RWPE2 (cell line): ENCODE results near the gene TTLL12.

ENCODE experiments used
- ATAC-seq: fragments of 200-7000 bp; cut with Tn5 transposase; 3 replicates; pipeline ENCODE4 v1.9.1; 2021; ENCODE audit warnings: low read depth
- DNase-seq: peaks from one replicate; pipeline ENCODE4 v3.0.0-alpha.2; 2020; ENCODE audit warnings: low spot score
- H3K27ac ChIP-seq: fragments of 450-650 bp; 2 replicates; pipeline ENCODE4 v1.5.1; 2017; ENCODE audit warnings: mild to moderate bottlenecking; ENCODE audit not compliant: poor library complexity, severe bottlenecking
- H3K27me3 ChIP-seq: fragments of 250-450 bp; sonication (Bioruptor Pico); 2 replicates; pipeline ENCODE4 v1.5.1; 2021; ENCODE audit warnings: mild to moderate bottlenecking, moderate library complexity; ENCODE audit not compliant: insufficient read depth, poor library complexity, severe bottlenecking
- H3K36me3 ChIP-seq: fragments of 250-450 bp; sonication (Bioruptor Pico); 2 replicates; pipeline ENCODE4 v1.5.1; 2020; ENCODE audit warnings: low read depth, mild to moderate bottlenecking, moderate library complexity
- H3K4me1 ChIP-seq: fragments of 250-450 bp; sonication (Bioruptor Pico); 2 replicates; pipeline ENCODE4 v1.5.1; 2021; ENCODE audit warnings: mild to moderate bottlenecking, moderate library complexity; ENCODE audit not compliant: insufficient read depth, poor library complexity, severe bottlenecking
- H3K4me3 ChIP-seq: fragments of 250-450 bp; sonication (Bioruptor Pico); 2 replicates; pipeline ENCODE4 v1.5.1; 2021; ENCODE audit warnings: mild to moderate bottlenecking, moderate library complexity; ENCODE audit not compliant: severe bottlenecking
- H3K9me3 ChIP-seq: fragments of 250-450 bp; sonication (Bioruptor Pico); 2 replicates; pipeline ENCODE4 v1.5.1; 2021; ENCODE audit warnings: mild to moderate bottlenecking, moderate library complexity; ENCODE audit not compliant: severe bottlenecking
- CTCF ChIP-seq: fragments of 450-650 bp; IDR thresholded peaks from one replicate; pipeline ENCODE4 v1.5.1; 2017; ENCODE audit warnings: mild to moderate bottlenecking, moderate library complexity; ENCODE audit not compliant: poor library complexity, severe bottlenecking

Gene TTLL12

GRCh38 chr22:43209971-43210370 lies 23.0 kb upstream of the TTLL12 start:
- no peak overlapping the region for H3K4me3 ChIP-seq
- H3K27me3 ChIP-seq = no peaks in the 10 kb centered on the region
- TF ChIP-seq CTCF = no peak
- ATAC-seq (no peak), DNase-seq (no peak)
- H3K36me3 ChIP-seq = no peaks in the 10 kb centered on the region
- no peaks in the 10 kb centered on the region for H3K9me3 ChIP-seq
- H3K4me1 ChIP-seq = no peaks in the 10 kb centered on the region
- no peak overlapping the region for H3K27ac ChIP-seq

DNA sequence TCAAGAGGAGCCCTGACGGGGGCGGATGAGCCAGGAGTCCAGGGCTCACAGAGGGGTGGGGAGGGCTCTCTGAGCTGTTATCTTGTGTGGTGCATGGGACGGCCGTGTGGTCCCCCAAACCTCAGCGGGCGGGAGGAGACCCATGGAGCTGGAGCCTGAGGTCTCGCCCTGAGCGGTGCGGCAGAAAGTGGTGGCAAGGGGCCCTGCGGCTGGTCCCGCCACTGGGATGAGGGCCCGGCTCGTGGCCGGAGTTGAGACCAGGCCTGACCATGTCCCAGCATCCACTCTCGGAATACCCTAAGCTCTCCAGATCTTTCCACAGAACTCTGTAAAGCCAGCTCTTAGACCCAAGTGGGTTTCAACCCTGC lies 22.6 kb upstream of the TTLL12 start:
- no peak overlapping the region for H3K27ac ChIP-seq

GRCh38 chr22:43208703-43209522 lies 22.0 kb upstream of the TTLL12 start:
- TF ChIP-seq CTCF = no peak
- no peak for DNase-seq
- no peak overlapping the region for H3K27ac ChIP-seq
- ATAC-seq = no peak
- H3K4me1 ChIP-seq = no peaks in the 10 kb centered on the region
- H3K9me3 ChIP-seq = no peaks in the 10 kb centered on the region
- no peaks in the 10 kb centered on the region for H3K27me3 ChIP-seq
- H3K36me3 ChIP-seq = no peaks in the 10 kb centered on the region
- no peak overlapping the region for H3K4me3 ChIP-seq

More for the DNA sequence above, 22.6 kb upstream of the TTLL12 start:
- H3K4me3 ChIP-seq = no peak overlapping the region
- TF ChIP-seq CTCF = no peak
- ATAC-seq = no peak
- no peaks in the 10 kb centered on the region for H3K9me3 ChIP-seq
- no peak for DNase-seq
- no peaks in the 10 kb centered on the region for H3K4me1 ChIP-seq
- no peaks in the 10 kb centered on the region for H3K27me3 ChIP-seq
- no peaks in the 10 kb centered on the region for H3K36me3 ChIP-seq

- no peak for ATAC-seq
- no peaks in the 10 kb centered on the region for H3K4me1 ChIP-seq
- H3K36me3 ChIP-seq = no peaks in the 10 kb centered on the region
- DNase-seq = no peak
- H3K27me3 ChIP-seq = no peaks in the 10 kb centered on the region
- no peaks in the 10 kb centered on the region for H3K9me3 ChIP-seq
- H3K4me3 ChIP-seq = no peak overlapping the region
- H3K27ac ChIP-seq = no peak overlapping the region
- TF ChIP-seq CTCF = no peak
Observed at GRCh38 chr22:43207849-43208702, 21.1 kb upstream of the TTLL12 start.
